Measurements from ENCODE around the gene TNS3. TPM values are rescaled to one million over a fixed set of nuclear protein-coding genes. Genes with fewer than 3 reads are reported as not detected.

The TNS3 gene
- total and polyA plus RNA-seq, 9 of the 15 experiments (the other 6 are each of a cell fraction or from before 2014, with no cell fraction given): 0.20 TPM; not detected in 8

DNA sequence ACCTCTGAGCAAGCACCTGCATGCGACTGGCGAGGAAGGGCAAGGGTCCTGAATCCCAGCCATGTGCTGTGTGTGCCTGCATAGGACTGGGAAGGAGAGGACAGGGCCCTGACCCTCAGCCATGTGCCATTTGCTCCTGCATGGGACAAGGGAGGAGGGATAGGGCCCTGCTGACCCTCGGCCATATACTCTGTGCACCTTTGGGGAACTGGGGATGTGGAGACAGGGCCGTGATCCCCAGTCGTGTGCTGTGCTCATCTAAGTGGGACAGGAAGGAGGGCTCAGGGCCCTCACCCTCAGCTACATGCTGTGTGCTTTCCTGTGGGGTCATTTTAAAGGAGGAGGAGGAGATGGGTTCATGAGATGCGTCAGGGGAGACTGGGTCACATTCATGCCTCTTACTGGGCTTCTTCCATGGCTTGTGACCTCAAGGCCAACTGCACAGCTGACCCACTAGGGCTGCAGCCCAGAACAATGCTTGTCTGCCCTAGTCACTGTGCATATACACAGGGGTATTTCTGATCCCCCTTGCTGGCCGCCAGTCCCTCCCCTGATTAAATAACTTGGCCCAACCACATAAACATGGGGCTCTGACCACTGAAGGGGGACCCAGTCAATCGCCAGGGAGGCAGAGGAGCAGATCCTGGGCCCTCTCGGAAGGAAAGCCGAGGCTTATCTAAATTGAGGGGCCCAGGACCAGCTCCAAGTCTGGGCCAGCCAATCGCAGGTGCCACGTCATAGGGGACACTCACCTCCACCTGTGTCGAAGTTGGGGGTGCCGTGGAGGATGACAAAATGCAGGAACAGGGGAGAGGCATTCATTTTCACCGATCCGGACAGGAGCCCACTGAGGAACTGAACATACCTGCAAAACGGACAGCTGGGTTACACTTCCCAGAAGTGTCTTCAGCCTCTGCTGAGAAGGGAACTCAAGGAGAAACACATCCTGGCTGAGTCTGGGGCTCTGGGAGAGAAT lies 167.3 kb downstream of the TNS3 start:
- no peak overlapping the region for H3K27ac ChIP-seq (ENCODE audit: extremely low read depth, low read depth, low read length)
- ChIA-PET POLR2A (interaction anchor here (0.6 kb wide), 1 partner anchor 96 kb away, joined by 3 read pairs; no protein-coding TSS in a partner anchor), CTCF (ENCODE audit: low intra/inter-chr PET ratio) (no interaction called here)
- no peaks in the 10 kb centered on the region for H4K20me1 ChIP-seq (replicated peaks; ENCODE audit: control insufficient read depth, insufficient read depth, low read length)
- H3K27me3 ChIP-seq (ENCODE audit: control insufficient read depth in 2 of 2, insufficient read depth in 2 of 2, low read length in 2 of 2): peaks cover 4 to 55% of the 10 kb centered on the region in 2 experiments; a peak in 4 of 5 replicates
- ATAC-seq (no peak), FAIRE-seq (no peak), DNase-seq (ENCODE audit: extremely low read depth in 1 of 4, low spot score in 3 of 4) (no peak)
- intact Hi-C loops (cut with micrococcal nuclease): no loop called here
- no peak overlapping the region for H2AFZ ChIP-seq (ENCODE audit: low read depth, low read length)
- WGBS (ENCODE audit: insufficient coverage, low coverage, missing lambda C conversion rate): 3% methylated on average over 17 of the region's 17 CpGs
- no peaks in the 10 kb centered on the region for H3K36me3 ChIP-seq (ENCODE audit: control insufficient read depth, insufficient read depth, low read length)
- no peak overlapping the region for H3K4me2 ChIP-seq (ENCODE audit: insufficient read depth, low read length)
- H3K79me2 ChIP-seq (ENCODE audit: control insufficient read depth, insufficient read depth, low read length): no peaks in the 10 kb centered on the region
- no peak overlapping the region for H3K4me3 ChIP-seq
- BruUV-seq (replicated peaks): no TSS peak
- no peaks in the 10 kb centered on the region for H3K9me3 ChIP-seq (replicated peaks; ENCODE audit: control insufficient read depth, insufficient read depth, low read depth, low read length)
- H3K9ac ChIP-seq (ENCODE audit: insufficient read depth in 1 of 2, low read depth in 2 of 2, low read length in 2 of 2): no peak overlapping the region; a peak in 1 of 4 replicates
- no peaks in the 10 kb centered on the region for H3K4me1 ChIP-seq (replicated peaks in 1 of 2; ENCODE audit: control insufficient read depth in 2 of 2, insufficient read depth in 2 of 2, low read length in 2 of 2)
- in situ Hi-C loops (cut with MboI): no loop called here
- no peaks in the 10 kb centered on the region for H3K9me1 ChIP-seq (ENCODE audit: control insufficient read depth, insufficient read depth, low read length)
- TF ChIP-seq, protein P1, sequence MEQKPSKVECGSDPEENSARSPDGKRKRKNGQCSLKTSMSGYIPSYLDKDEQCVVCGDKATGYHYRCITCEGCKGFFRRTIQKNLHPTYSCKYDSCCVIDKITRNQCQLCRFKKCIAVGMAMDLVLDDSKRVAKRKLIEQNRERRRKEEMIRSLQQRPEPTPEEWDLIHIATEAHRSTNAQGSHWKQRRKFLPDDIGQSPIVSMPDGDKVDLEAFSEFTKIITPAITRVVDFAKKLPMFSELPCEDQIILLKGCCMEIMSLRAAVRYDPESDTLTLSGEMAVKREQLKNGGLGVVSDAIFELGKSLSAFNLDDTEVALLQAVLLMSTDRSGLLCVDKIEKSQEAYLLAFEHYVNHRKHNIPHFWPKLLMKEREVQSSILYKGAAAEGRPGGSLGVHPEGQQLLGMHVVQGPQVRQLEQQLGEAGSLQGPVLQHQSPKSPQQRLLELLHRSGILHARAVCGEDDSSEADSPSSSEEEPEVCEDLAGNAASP (IDR thresholded peaks at IDR 0.05): no peak
- no peak for TF ChIP-seq ZNF717 (CRISPR knock-in tag; IDR thresholded peaks at IDR 0.05)
- no peak for TF ChIP-seq KHSRP (IDR thresholded peaks at IDR 0.05)
- TF ChIP-seq ZNF766 (CRISPR knock-in tag; conservative IDR thresholded peaks at IDR 0.05): no peak
- TF ChIP-seq, protein P2, sequence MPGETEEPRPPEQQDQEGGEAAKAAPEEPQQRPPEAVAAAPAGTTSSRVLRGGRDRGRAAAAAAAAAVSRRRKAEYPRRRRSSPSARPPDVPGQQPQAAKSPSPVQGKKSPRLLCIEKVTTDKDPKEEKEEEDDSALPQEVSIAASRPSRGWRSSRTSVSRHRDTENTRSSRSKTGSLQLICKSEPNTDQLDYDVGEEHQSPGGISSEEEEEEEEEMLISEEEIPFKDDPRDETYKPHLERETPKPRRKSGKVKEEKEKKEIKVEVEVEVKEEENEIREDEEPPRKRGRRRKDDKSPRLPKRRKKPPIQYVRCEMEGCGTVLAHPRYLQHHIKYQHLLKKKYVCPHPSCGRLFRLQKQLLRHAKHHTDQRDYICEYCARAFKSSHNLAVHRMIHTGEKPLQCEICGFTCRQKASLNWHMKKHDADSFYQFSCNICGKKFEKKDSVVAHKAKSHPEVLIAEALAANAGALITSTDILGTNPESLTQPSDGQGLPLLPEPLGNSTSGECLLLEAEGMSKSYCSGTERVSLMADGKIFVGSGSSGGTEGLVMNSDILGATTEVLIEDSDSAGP (CRISPR knock-in tag; IDR thresholded peaks at IDR 0.05): no peak
- TF ChIP-seq FIP1L1 (IDR thresholded peaks at IDR 0.05; ENCODE audit: low read depth, low read length, poor library complexity, severe bottlenecking): no peak
- TF ChIP-seq, protein P3, sequence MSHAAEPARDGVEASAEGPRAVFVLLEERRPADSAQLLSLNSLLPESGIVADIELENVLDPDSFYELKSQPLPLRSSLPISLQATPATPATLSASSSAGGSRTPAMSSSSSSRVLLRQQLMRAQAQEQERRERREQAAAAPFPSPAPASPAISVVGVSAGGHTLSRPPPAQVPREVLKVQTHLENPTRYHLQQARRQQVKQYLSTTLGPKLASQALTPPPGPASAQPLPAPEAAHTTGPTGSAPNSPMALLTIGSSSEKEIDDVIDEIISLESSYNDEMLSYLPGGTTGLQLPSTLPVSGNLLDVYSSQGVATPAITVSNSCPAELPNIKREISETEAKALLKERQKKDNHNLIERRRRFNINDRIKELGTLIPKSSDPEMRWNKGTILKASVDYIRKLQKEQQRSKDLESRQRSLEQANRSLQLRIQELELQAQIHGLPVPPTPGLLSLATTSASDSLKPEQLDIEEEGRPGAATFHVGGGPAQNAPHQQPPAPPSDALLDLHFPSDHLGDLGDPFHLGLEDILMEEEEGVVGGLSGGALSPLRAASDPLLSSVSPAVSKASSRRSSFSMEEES (CRISPR knock-in tag; IDR thresholded peaks at IDR 0.05): no peak
- TF ChIP-seq, protein P4, sequence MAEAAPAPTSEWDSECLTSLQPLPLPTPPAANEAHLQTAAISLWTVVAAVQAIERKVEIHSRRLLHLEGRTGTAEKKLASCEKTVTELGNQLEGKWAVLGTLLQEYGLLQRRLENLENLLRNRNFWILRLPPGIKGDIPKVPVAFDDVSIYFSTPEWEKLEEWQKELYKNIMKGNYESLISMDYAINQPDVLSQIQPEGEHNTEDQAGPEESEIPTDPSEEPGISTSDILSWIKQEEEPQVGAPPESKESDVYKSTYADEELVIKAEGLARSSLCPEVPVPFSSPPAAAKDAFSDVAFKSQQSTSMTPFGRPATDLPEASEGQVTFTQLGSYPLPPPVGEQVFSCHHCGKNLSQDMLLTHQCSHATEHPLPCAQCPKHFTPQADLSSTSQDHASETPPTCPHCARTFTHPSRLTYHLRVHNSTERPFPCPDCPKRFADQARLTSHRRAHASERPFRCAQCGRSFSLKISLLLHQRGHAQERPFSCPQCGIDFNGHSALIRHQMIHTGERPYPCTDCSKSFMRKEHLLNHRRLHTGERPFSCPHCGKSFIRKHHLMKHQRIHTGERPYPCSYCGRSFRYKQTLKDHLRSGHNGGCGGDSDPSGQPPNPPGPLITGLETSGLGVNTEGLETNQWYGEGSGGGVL (CRISPR knock-in tag; IDR thresholded peaks at IDR 0.05): no peak
- no peak for TF ChIP-seq XRCC3 (IDR thresholded peaks at IDR 0.05)
- no peak for TF ChIP-seq RFX1 (IDR thresholded peaks at IDR 0.05)
- no peak for TF ChIP-seq NFIX (CRISPR knock-in tag; IDR thresholded peaks at IDR 0.05; ENCODE audit: low read depth)
- no peak for TF ChIP-seq LEF1 (IDR thresholded peaks at IDR 0.05)
- no peak for TF ChIP-seq ERF (CRISPR knock-in tag; IDR thresholded peaks at IDR 0.05)
- TF ChIP-seq FOSL1 (tag; conservative IDR thresholded peaks at IDR 0.05): no peak
